Non-pigmented ciliary epithelial cell (primary cell): ENCODE data around the gene FAM20A.
"Not testable (repeated sequence)": the region's sequence is repeated elsewhere in the genome, so short reads cannot be mapped to it uniquely, and the experiment has no call there.

Experiments
- DNase-seq: peaks from one replicate; pipeline ENCODE4 v3.0.0-alpha.2; 2010; ENCODE audit warnings: low read depth

The FAM20A gene

DNA sequence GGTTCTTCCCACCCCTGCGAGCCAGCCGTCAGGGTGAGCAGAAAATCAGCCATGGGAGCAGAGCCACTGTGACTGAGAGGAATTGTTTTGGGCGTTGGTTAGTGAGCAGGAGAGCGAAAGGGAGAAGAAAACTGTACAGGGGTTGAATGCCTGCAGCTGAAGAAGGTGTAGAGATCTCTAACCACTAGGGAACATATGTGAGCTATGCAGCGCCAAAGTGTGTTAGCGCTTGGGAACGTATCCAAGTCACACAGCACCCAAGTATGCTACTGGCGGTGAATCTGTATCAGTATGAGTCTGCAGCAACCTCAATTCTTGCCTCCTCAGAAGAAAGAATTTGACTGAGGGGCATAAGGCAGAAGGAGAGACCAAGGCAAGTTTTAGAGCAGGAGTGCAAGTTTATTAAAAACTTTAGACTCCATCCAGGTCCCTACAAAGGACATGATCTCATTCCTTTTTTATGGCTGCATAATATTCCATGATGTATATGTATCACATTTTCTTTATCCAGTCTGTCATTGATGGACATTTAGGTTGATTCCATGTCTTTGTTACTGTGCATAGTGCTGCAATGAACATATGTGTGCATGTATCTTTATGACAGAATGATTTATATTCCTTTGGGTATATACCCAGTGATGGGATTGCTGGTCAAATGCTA is 108.6 kb downstream of the FAM20A start:
- not testable (repeated sequence) for DNase-seq

DNA sequence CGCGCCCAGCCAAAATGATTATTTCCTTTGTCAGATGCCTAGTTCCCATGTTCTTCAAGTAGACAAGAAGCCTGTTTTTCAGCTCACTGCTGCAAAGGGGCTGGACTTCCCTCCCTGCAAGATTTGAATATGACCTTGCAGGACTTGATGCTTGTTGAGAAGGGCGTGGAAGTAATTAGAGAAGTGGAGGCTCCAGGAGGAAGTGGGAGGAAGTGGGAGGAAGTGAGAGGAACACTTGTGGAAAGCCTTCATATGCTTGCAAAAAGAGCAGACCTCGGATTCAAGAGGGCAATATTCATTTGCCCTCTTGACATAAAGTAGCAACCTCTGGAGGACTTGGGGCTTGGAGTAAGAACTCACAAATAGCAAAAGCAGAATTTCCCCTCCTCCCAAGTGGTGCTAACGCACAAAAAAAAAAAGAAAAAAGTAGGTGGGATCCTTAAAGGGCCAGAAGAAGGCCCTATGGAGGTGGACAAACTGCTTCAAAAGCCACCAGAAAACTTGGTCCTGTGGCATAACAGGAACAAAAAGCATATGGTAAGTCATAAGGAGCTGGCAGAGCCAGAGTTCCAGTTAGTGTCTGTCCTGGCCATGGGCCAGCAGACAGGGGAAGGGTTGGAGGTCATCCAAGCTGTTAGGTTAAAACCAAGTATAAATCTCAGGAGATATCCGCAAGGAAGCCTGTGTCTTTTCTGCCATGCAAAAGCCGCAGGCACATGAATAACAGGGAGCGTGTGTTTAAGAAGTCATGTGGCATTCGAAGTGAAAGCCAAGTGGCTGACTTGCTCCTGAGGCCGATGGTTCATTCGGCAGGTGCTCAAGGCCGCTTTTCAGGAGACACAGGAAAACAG is 109.6 kb downstream of the FAM20A start:
- DNase-seq, result no peak

DNA sequence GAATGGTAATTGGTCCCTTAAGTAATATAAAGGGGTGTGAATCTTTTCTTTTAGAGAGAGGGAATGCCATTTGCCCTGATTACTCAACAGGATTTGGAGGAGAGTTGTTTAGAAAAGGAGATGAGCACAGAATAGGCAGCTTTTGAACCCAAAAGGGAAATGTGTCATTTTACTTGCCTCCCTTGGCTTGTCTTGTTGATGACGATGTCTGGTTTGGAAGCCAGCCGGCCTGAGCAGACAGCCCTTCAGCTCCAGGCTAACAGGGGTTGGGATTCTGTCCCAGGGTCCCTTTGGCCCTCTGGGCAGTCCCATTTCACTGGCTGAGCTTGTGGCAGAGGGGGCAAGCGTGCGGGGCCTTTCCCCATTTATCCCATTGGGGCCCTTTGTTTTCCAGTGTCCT is 111.2 kb downstream of the FAM20A start:
- no peak for DNase-seq
